Uterus (tissue), 2 donors: ENCODE results near the gene PRPF18.

Experiments used
- POLR2A ChIP-seq, 2 donors: fragments of 450-650 bp; IDR thresholded peaks; one replicate each; pipeline ENCODE4 v1.6.1; 2016; ENCODE audit warnings: antibody characterized with exemption in 2 of 2, mild to moderate bottlenecking in 1 of 2, moderate library complexity in 1 of 2
- TF ChIP-seq, protein P1 (sequence below), 4 experiments: fragments of 200-600 bp in 2 of 4; fragments of 450-650 bp in 2 of 4; sonication (generic) in 2 of 4; IDR thresholded peaks; one replicate each; pipeline ENCODE4 v1.5.1; 2016 to 2019; ENCODE audit warnings: antibody characterized with exemption in 4 of 4, mild to moderate bottlenecking in 2 of 4, moderate library complexity in 1 of 4

- TF ChIP-seq, protein P1, sequence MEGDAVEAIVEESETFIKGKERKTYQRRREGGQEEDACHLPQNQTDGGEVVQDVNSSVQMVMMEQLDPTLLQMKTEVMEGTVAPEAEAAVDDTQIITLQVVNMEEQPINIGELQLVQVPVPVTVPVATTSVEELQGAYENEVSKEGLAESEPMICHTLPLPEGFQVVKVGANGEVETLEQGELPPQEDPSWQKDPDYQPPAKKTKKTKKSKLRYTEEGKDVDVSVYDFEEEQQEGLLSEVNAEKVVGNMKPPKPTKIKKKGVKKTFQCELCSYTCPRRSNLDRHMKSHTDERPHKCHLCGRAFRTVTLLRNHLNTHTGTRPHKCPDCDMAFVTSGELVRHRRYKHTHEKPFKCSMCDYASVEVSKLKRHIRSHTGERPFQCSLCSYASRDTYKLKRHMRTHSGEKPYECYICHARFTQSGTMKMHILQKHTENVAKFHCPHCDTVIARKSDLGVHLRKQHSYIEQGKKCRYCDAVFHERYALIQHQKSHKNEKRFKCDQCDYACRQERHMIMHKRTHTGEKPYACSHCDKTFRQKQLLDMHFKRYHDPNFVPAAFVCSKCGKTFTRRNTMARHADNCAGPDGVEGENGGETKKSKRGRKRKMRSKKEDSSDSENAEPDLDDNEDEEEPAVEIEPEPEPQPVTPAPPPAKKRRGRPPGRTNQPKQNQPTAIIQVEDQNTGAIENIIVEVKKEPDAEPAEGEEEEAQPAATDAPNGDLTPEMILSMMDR (IDR thresholded peaks at IDR 0.05), result no peak
- no peak for TF ChIP-seq POLR2A (IDR thresholded peaks at IDR 0.05)
These were observed 85.1 kb downstream of the PRPF18 start for GRCh38 chr10:13671904-13672303.
